Trophoblast cell (in vitro differentiated cells and primary cell): ENCODE data around the gene TOMM5.
"Not testable (repeated sequence)": the region's sequence is repeated elsewhere in the genome, so short reads cannot be mapped to it uniquely, and the experiment has no call there.

Source experiments
- DNase-seq, 2 donors: peaks; one replicate each; pipeline ENCODE4 v3.0.0-alpha.2; 2016
- H2AFZ ChIP-seq: 2 replicates; pipeline ENCODE4 v1.6.1; 2013; ENCODE audit warnings: low read length, moderate library complexity, mild to moderate bottlenecking; ENCODE audit not compliant: insufficient read depth, poor library complexity
- H2AK5ac ChIP-seq: 2 replicates; pipeline ENCODE4 v1.6.1; 2013; ENCODE audit warnings: mild to moderate bottlenecking, low read length
- H2BK120ac ChIP-seq: 2 replicates; pipeline ENCODE4 v1.6.1; 2013; ENCODE audit warnings: low read length, mild to moderate bottlenecking, moderate library complexity; ENCODE audit not compliant: insufficient read depth, poor library complexity
- H2BK12ac ChIP-seq: 2 replicates; pipeline ENCODE4 v1.6.1; 2013; ENCODE audit warnings: mild to moderate bottlenecking, low read length, moderate library complexity
- H2BK5ac ChIP-seq: 2 replicates; pipeline ENCODE4 v1.6.1; 2013; ENCODE audit warnings: low read length, low read depth, moderate library complexity, mild to moderate bottlenecking; ENCODE audit not compliant: poor library complexity
- H3K14ac ChIP-seq: 2 replicates; pipeline ENCODE4 v1.6.1; 2013; ENCODE audit warnings: mild to moderate bottlenecking, low read length
- H3K18ac ChIP-seq: 2 replicates; pipeline ENCODE4 v1.6.1; 2013; ENCODE audit warnings: mild to moderate bottlenecking, low read length
- H3K23ac ChIP-seq: 2 replicates; pipeline ENCODE4 v1.6.1; 2013; ENCODE audit warnings: low read length
- H3K27ac ChIP-seq: 2 replicates; pipeline ENCODE4 v1.5.1; 2013; ENCODE audit warnings: low read depth, mild to moderate bottlenecking, inconsistent platforms, low read length, moderate library complexity
- H3K27me3 ChIP-seq: 2 replicates; pipeline ENCODE4 v1.6.1; 2013; ENCODE audit warnings: inconsistent platforms, mild to moderate bottlenecking, low read length, moderate library complexity; ENCODE audit not compliant: insufficient read depth
- H3K36me3 ChIP-seq, 2 experiments: 1 replicate in 1 of 2; 2 replicates in 1 of 2; pipeline ENCODE4 v1.6.1; 2013; ENCODE audit warnings: low read length in 2 of 2, mild to moderate bottlenecking in 2 of 2, moderate library complexity in 1 of 2; ENCODE audit not compliant: insufficient read depth in 2 of 2, control insufficient read depth in 1 of 2
- H3K4ac ChIP-seq: 2 replicates; pipeline ENCODE4 v1.6.1; 2013; ENCODE audit warnings: low read depth, mild to moderate bottlenecking, low read length, moderate library complexity
- H3K4me1 ChIP-seq, 2 experiments: 1 replicate in 1 of 2; 2 replicates in 1 of 2; pipeline ENCODE4 v1.6.1; 2013; ENCODE audit warnings: low read length in 2 of 2, mild to moderate bottlenecking in 2 of 2, moderate library complexity in 1 of 2; ENCODE audit not compliant: insufficient read depth in 2 of 2, control insufficient read depth in 1 of 2
- H3K4me2 ChIP-seq: 2 replicates; pipeline ENCODE4 v1.6.1; 2013; ENCODE audit warnings: inconsistent platforms, mild to moderate bottlenecking, low read length, moderate library complexity
- H3K4me3 ChIP-seq: 2 replicates; pipeline ENCODE4 v1.5.1; 2013; ENCODE audit warnings: mild to moderate bottlenecking, low read depth, low read length, inconsistent platforms
- H3K79me1 ChIP-seq: one replicate; pipeline ENCODE4 v1.6.1; 2013; ENCODE audit warnings: low read length
- H3K79me2 ChIP-seq: 2 replicates; pipeline ENCODE4 v1.6.1; 2013; ENCODE audit warnings: low read length, mild to moderate bottlenecking; ENCODE audit not compliant: control insufficient read depth, insufficient read depth, poor library complexity
- H3K9ac ChIP-seq: 2 replicates; pipeline ENCODE4 v1.6.1; 2013; ENCODE audit warnings: mild to moderate bottlenecking, low read length
- H3K9me3 ChIP-seq: 2 replicates; pipeline ENCODE4 v1.6.1; 2013; ENCODE audit warnings: low read depth, mild to moderate bottlenecking, control low read depth, inconsistent platforms, low read length; ENCODE audit not compliant: insufficient read depth
- H4K12ac ChIP-seq: 2 replicates; pipeline ENCODE4 v1.6.1; 2013; ENCODE audit warnings: low read depth, mild to moderate bottlenecking, low read length, moderate library complexity
- H4K8ac ChIP-seq: 2 replicates; pipeline ENCODE4 v1.6.1; 2013; ENCODE audit warnings: low read depth, mild to moderate bottlenecking, low read length, moderate library complexity
- H4K91ac ChIP-seq: one replicate; pipeline ENCODE4 v1.6.1; 2013; ENCODE audit warnings: low read depth, mild to moderate bottlenecking, low read length, moderate library complexity
- WGBS: extraction: QIAGEN DNeasy Blood & Tissue Kit; methylation state at CpG from one replicate; pipeline ENCODE4 v1.1.7; 2013; ENCODE audit warnings: missing lambda C conversion rate; ENCODE audit not compliant: insufficient read length, insufficient coverage; ENCODE audit errors: extremely low coverage; 5-methylcytosine and 5-hydroxymethylcytosine counted together

Gene TOMM5

GRCh38 chr9:37604296-37604695 lies 11.9 kb upstream of the TOMM5 start:
- Histone ChIP-seq H4K12ac (no peak overlapping the region), H3K14ac (no peak overlapping the region), H3K27me3 (no peaks in the 10 kb centered on the region), H3K27ac (no peak overlapping the region), H2BK12ac (no peak overlapping the region), H3K4me3 (no peak overlapping the region), H3K36me3 (no peaks in the 10 kb centered on the region), H3K4me1 (peaks cover 0 to 2% of the 10 kb centered on the region in 2 experiments), H4K8ac (no peak overlapping the region), H3K79me1 (no peaks in the 10 kb centered on the region), H3K9ac (no peak overlapping the region), H3K23ac (no peak overlapping the region), H4K91ac (no peak overlapping the region), H2AK5ac (no peak overlapping the region), H2AFZ (no peak overlapping the region), H3K4me2 (no peak overlapping the region), H2BK5ac (no peak overlapping the region), H2BK120ac (no peak overlapping the region), H3K4ac (no peak overlapping the region), H3K79me2 (no peaks in the 10 kb centered on the region), H3K9me3 (peaks cover 2% of the 10 kb centered on the region), H3K18ac (no peak overlapping the region)
- no CpG with 5 or more reads among the region's 1 CpG for WGBS
- DNase-seq = peak in 1 of 2 donors; percentile 26

GRCh38 chr9:37602817-37603216 lies 10.4 kb upstream of the TOMM5 start:
- H2BK12ac ChIP-seq = no peak overlapping the region
- H3K4me1 ChIP-seq = peaks cover 0 to 2% of the 10 kb centered on the region in 2 experiments
- H4K8ac ChIP-seq = no peak overlapping the region
- no peak overlapping the region for H2AK5ac ChIP-seq
- no peak overlapping the region for H3K23ac ChIP-seq
- no CpG with 5 or more reads among the region's 5 CpGs for WGBS
- no peak overlapping the region for H2BK120ac ChIP-seq
- H3K27ac ChIP-seq = no peak overlapping the region
- H3K79me2 ChIP-seq = no peaks in the 10 kb centered on the region
- H4K12ac ChIP-seq = no peak overlapping the region
- H3K9me3 ChIP-seq = peaks cover 2% of the 10 kb centered on the region
- no peak overlapping the region for H3K14ac ChIP-seq
- H4K91ac ChIP-seq = no peak overlapping the region
- no peak overlapping the region for H3K4ac ChIP-seq
- H3K4me3 ChIP-seq = no peak overlapping the region
- H3K9ac ChIP-seq = no peak overlapping the region
- no peak overlapping the region for H2BK5ac ChIP-seq
- no peaks in the 10 kb centered on the region for H3K79me1 ChIP-seq
- no peak overlapping the region for H3K18ac ChIP-seq
- H3K27me3 ChIP-seq = no peaks in the 10 kb centered on the region
- H2AFZ ChIP-seq = no peak overlapping the region
- H3K4me2 ChIP-seq = no peak overlapping the region
- DNase-seq = peak; percentile 91 to 96
- no peaks in the 10 kb centered on the region for H3K36me3 ChIP-seq

GRCh38 chr9:37602061-37602460 lies 9.7 kb upstream of the TOMM5 start:
- not testable (repeated sequence) for H3K4me2 ChIP-seq, H3K4me1 ChIP-seq, H3K9me3 ChIP-seq, H3K79me1 ChIP-seq, DNase-seq, H3K27me3 ChIP-seq, H3K4ac ChIP-seq, H4K12ac ChIP-seq, H3K23ac ChIP-seq, H3K36me3 ChIP-seq, H2BK5ac ChIP-seq, H2BK12ac ChIP-seq, H3K9ac ChIP-seq, H2BK120ac ChIP-seq, H2AFZ ChIP-seq, H4K8ac ChIP-seq, H3K79me2 ChIP-seq, H3K27ac ChIP-seq, H3K18ac ChIP-seq, H3K4me3 ChIP-seq, H3K14ac ChIP-seq, H2AK5ac ChIP-seq, H4K91ac ChIP-seq
- WGBS = no CpG with 5 or more reads among the region's 4 CpGs

GRCh38 chr9:37596504-37596903 lies 4.1 kb upstream of the TOMM5 start:
- no peak overlapping the region for H2AFZ ChIP-seq
- H3K27ac ChIP-seq = no peak overlapping the region
- no peak overlapping the region for H2BK5ac ChIP-seq
- peaks cover 3% of the 10 kb centered on the region for H3K9me3 ChIP-seq
- DNase-seq = no peak
- no peak overlapping the region for H3K4ac ChIP-seq
- H3K4me3 ChIP-seq = no peak overlapping the region
- H3K4me2 ChIP-seq = no peak overlapping the region
- no peak overlapping the region for H2AK5ac ChIP-seq
- H4K91ac ChIP-seq = no peak overlapping the region
- no CpG with 5 or more reads among the region's 2 CpGs for whole genome bisulfite sequencing
- H4K12ac ChIP-seq = no peak overlapping the region
- H3K79me1 ChIP-seq = peaks cover 6% of the 10 kb centered on the region
- no peak overlapping the region for H4K8ac ChIP-seq
- peaks cover under 1 to 2% of the 10 kb centered on the region in 2 experiments for H3K4me1 ChIP-seq
- H3K9ac ChIP-seq = no peak overlapping the region
- H3K14ac ChIP-seq = no peak overlapping the region
- H3K18ac ChIP-seq = no peak overlapping the region
- no peaks in the 10 kb centered on the region for H3K27me3 ChIP-seq
- H3K23ac ChIP-seq = no peak overlapping the region
- H3K36me3 ChIP-seq = no peaks in the 10 kb centered on the region
- no peak overlapping the region for H2BK120ac ChIP-seq
- H2BK12ac ChIP-seq = no peak overlapping the region
- peaks cover 6% of the 10 kb centered on the region for H3K79me2 ChIP-seq
